Breast epithelium (tissue), 4 donors: Measurements from ENCODE around the gene TTC38. TPM values are rescaled to one million over a fixed set of nuclear protein-coding genes. Genes with fewer than 3 reads are reported as not detected.

Experiments
- DNase-seq, 2 donors: peaks; one replicate each; pipeline ENCODE4 v3.0.0-alpha.2; 2019; ENCODE audit warnings: low spot score in 2 of 2
- H3K27ac ChIP-seq, 2 donors: fragments of 200-600 bp; sonication (generic) in 1 of 2; one replicate each; pipeline ENCODE4 v1.5.1; 2016 to 2019; ENCODE audit warnings: mild to moderate bottlenecking in 1 of 2
- H3K27me3 ChIP-seq, 2 donors: fragments of 200-600 bp; sonication (generic) in 1 of 2; one replicate each; pipeline versions ENCODE4 v1.5.1 to v1.6.0; 2017 to 2019; ENCODE audit warnings: control low read depth in 1 of 2, mild to moderate bottlenecking in 1 of 2
- H3K36me3 ChIP-seq: fragments of 200-600 bp; one replicate; pipeline ENCODE4 v1.5.1; 2019
- H3K4me1 ChIP-seq, 2 donors: fragments of 200-600 bp; sonication (generic); one replicate each; pipeline ENCODE4 v1.5.1; 2016 to 2019; ENCODE audit warnings: control low read depth in 1 of 2
- H3K4me3 ChIP-seq, 3 donors: fragments of 200-600 bp; sonication (generic); 1 replicate in 2 of 3; 2 replicates in 1 of 3; pipeline ENCODE4 v1.5.1; 2016 to 2019; ENCODE audit warnings: mild to moderate bottlenecking in 3 of 3, moderate library complexity in 2 of 3
- H3K9me3 ChIP-seq, 2 donors: fragments of 200-600 bp; sonication (generic) in 1 of 2; one replicate each; pipeline ENCODE4 v1.5.1; 2016 to 2019; ENCODE audit warnings: control low read depth in 1 of 2
- CTCF ChIP-seq, 3 donors: fragments of 450-650 bp; IDR thresholded peaks; one replicate each; pipeline ENCODE4 v1.5.1; 2016 to 2017; ENCODE audit warnings: antibody characterized with exemption in 3 of 3, mild to moderate bottlenecking in 3 of 3, moderate library complexity in 3 of 3
- POLR2A ChIP-seq: fragments of 450-650 bp; IDR thresholded peaks from one replicate; pipeline ENCODE4 v1.6.1; 2016; ENCODE audit warnings: antibody characterized with exemption, mild to moderate bottlenecking, moderate library complexity
- POLR2AphosphoS5 ChIP-seq, 3 donors: sonication (generic); formaldehyde crosslinking; IDR thresholded peaks; one replicate each; pipeline ENCODE4 v1.6.1; 2017; ENCODE audit warnings: antibody characterized with exemption in 3 of 3
- intact Hi-C: fragments of 100-400 bp; cut with DNase I; formaldehyde crosslinking; loops from one replicate; pipeline ENCODE4 v1.15.1; 2023; ENCODE audit warnings: low total_unique reads
- total RNA-seq, 3 donors: library from RNA; depleted of rRNA; stranded (reverse); fragments of >200 nt; gene quantifications; one replicate each; pipeline ENCODE4 v1.1.0, GENCODE V29; 2016

Gene TTC38
- total RNA-seq, 3 donors from 2014 or later, result 55.6 to 115 (median 82.3) TPM

- intact Hi-C loops, result no loop called here
- no peaks in the 10 kb centered on the region for H3K27me3 ChIP-seq
- H3K4me1 ChIP-seq, result no peaks in the 10 kb centered on the region
- TF ChIP-seq POLR2A (no peak), POLR2AphosphoS5 (IDR thresholded peaks at IDR 0.05) (no peak), CTCF (IDR thresholded peaks at IDR 0.05) (no peak)
- H3K27ac ChIP-seq, result no peak overlapping the region
- DNase-seq, result no peak
- H3K36me3 ChIP-seq, result no peaks in the 10 kb centered on the region
- no peaks in the 10 kb centered on the region for H3K9me3 ChIP-seq
- H3K4me3 ChIP-seq, result no peak overlapping the region
These were observed 32.8 kb upstream of the TTC38 start for GRCh38 chr22:46234969-46235368.

- Histone ChIP-seq H3K27ac (no peak overlapping the region), H3K4me3 (no peak overlapping the region), H3K4me1 (no peaks in the 10 kb centered on the region), H3K36me3 (no peaks in the 10 kb centered on the region), H3K27me3 (no peaks in the 10 kb centered on the region), H3K9me3 (no peaks in the 10 kb centered on the region)
- intact Hi-C loops, result no loop called here
- TF ChIP-seq CTCF (IDR thresholded peaks at IDR 0.05) (no peak), POLR2AphosphoS5 (IDR thresholded peaks at IDR 0.05) (no peak), POLR2A (no peak)
- no peak for DNase-seq
These were observed 30.2 kb upstream of the TTC38 start for GRCh38 chr22:46237453-46238124.

GRCh38 chr22:46238541-46238940 lies 29.3 kb upstream of the TTC38 start:
- no peaks in the 10 kb centered on the region for H3K4me1 ChIP-seq
- intact Hi-C loops, result no loop called here
- no peaks in the 10 kb centered on the region for H3K27me3 ChIP-seq
- no peak for TF ChIP-seq CTCF (IDR thresholded peaks at IDR 0.05)
- TF ChIP-seq POLR2AphosphoS5 (IDR thresholded peaks at IDR 0.05), result no peak
- no peak for TF ChIP-seq POLR2A
- no peaks in the 10 kb centered on the region for H3K9me3 ChIP-seq
- DNase-seq, result no peak
- no peak overlapping the region for H3K4me3 ChIP-seq
- H3K36me3 ChIP-seq, result no peaks in the 10 kb centered on the region
- no peak overlapping the region for H3K27ac ChIP-seq

- Histone ChIP-seq H3K4me3 (no peak overlapping the region), H3K27me3 (no peaks in the 10 kb centered on the region), H3K36me3 (no peaks in the 10 kb centered on the region), H3K27ac (no peak overlapping the region), H3K4me1 (no peaks in the 10 kb centered on the region), H3K9me3 (no peaks in the 10 kb centered on the region)
- intact Hi-C loops, result no loop called here
- no peak for DNase-seq
- TF ChIP-seq CTCF (IDR thresholded peaks at IDR 0.05) (no peak), POLR2A (no peak), POLR2AphosphoS5 (IDR thresholded peaks at IDR 0.05) (no peak)
These were observed 28.4 kb upstream of the TTC38 start for GRCh38 chr22:46239261-46240048.

GRCh38 chr22:46240073-46240472 lies 27.7 kb upstream of the TTC38 start:
- H3K27ac ChIP-seq, result no peak overlapping the region
- no peaks in the 10 kb centered on the region for H3K36me3 ChIP-seq
- no peaks in the 10 kb centered on the region for H3K9me3 ChIP-seq
- TF ChIP-seq CTCF (IDR thresholded peaks at IDR 0.05), result no peak
- no peak for TF ChIP-seq POLR2AphosphoS5 (IDR thresholded peaks at IDR 0.05)
- no peak for TF ChIP-seq POLR2A
- no peak for DNase-seq
- H3K27me3 ChIP-seq, result no peaks in the 10 kb centered on the region
- H3K4me3 ChIP-seq, result no peak overlapping the region
- no peaks in the 10 kb centered on the region for H3K4me1 ChIP-seq
- intact Hi-C loops, result no loop called here
